HFF-Myc (cell line): ENCODE results near the gene FOXI1.

Experiments
- DNase-seq: peaks from one replicate; pipeline ENCODE4 v3.0.0-alpha.2; 2011; ENCODE audit warnings: low read depth; ENCODE audit errors: extremely low read depth
- H3K4me3 ChIP-seq: replicated peaks from 2 replicates; pipeline ENCODE4 v1.5.1; 2011; ENCODE audit warnings: low read depth, mild to moderate bottlenecking, control low read depth, low read length
- TF ChIP-seq, protein P1 (sequence below): IDR thresholded peaks from 2 replicates; pipeline ENCODE4 v1.5.1; 2012; ENCODE audit warnings: mild to moderate bottlenecking, low read depth, low read length, control low read depth; ENCODE audit errors: missing control alignments

The FOXI1 gene

GRCh38 chr5:170104299-170104698 lies 1.4 kb upstream of the FOXI1 start:
- no peak for DNase-seq
- TF ChIP-seq, protein P1, sequence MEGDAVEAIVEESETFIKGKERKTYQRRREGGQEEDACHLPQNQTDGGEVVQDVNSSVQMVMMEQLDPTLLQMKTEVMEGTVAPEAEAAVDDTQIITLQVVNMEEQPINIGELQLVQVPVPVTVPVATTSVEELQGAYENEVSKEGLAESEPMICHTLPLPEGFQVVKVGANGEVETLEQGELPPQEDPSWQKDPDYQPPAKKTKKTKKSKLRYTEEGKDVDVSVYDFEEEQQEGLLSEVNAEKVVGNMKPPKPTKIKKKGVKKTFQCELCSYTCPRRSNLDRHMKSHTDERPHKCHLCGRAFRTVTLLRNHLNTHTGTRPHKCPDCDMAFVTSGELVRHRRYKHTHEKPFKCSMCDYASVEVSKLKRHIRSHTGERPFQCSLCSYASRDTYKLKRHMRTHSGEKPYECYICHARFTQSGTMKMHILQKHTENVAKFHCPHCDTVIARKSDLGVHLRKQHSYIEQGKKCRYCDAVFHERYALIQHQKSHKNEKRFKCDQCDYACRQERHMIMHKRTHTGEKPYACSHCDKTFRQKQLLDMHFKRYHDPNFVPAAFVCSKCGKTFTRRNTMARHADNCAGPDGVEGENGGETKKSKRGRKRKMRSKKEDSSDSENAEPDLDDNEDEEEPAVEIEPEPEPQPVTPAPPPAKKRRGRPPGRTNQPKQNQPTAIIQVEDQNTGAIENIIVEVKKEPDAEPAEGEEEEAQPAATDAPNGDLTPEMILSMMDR, result no peak

GRCh38 chr5:170104710-170105109 lies 987 bp upstream of the FOXI1 start:
- DNase-seq, result no peak
- H3K4me3 ChIP-seq, result no peak overlapping the region
- TF ChIP-seq, protein P1, result no peak

More at GRCh38 chr5:170104299-170104698, 1.4 kb upstream of the FOXI1 start:
- H3K4me3 ChIP-seq, result no peak overlapping the region

GRCh38 chr5:170107674-170108073 lies 2.0 kb downstream of the FOXI1 start:
- DNase-seq, result no peak

GRCh38 chr5:170108266-170108785 lies 2.6 kb downstream of the FOXI1 start:
- DNase-seq, result no peak
- TF ChIP-seq, protein P1, result no peak
- H3K4me3 ChIP-seq, result no peak overlapping the region

More at GRCh38 chr5:170107674-170108073, 2.0 kb downstream of the FOXI1 start:
- H3K4me3 ChIP-seq, result no peak overlapping the region
- TF ChIP-seq, protein P1, result no peak

GRCh38 chr5:170109059-170110031 lies 3.6 kb downstream of the FOXI1 start:
- TF ChIP-seq, protein P1, result no peak
- no peak overlapping the region for H3K4me3 ChIP-seq
- no peak for DNase-seq

DNA sequence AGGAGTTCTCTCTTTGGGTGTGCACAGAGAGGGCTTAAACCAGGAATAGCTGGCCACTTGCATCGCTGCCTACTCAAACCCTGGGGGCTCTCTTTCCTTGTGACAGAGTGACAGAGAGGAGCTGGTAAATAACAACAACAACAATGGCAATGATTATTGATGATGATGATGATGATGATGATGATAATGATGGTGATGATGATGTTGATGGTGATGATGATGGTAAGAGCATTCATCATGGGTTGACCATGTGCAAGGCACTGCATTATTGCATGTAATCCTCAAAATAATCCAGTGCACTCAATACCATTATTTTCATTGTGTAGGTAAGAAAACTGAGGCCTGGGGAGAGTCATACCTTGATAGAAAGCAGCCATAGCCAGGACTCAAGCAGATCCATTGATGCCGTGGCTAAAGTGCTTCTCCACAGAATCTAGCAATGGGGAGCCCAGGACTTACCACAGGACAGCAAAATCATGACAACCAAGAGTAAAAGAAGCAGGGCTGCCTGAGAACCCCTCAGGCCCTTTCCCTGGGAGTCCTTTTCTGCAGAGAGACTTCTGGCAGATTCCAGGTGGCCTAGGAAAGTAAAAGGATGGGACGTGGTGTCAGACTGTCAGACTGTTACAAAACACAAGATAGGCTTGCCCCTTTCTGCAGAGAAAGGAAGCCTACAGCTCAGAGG lies 4.8 kb downstream of the FOXI1 start:
- TF ChIP-seq, protein P1, result no peak
- no peak for DNase-seq
- no peak overlapping the region for H3K4me3 ChIP-seq
